GM21390 (cell line): ENCODE data around the gene CFAP74.

Experiments
- ATAC-seq: cut with Tn5 transposase; IDR thresholded peaks from one replicate; pipeline ENCODE4 v1.9.1; 2021; ENCODE audit not compliant: unreplicated experiment

CFAP74 gene

GRCh38 chr1:1918901-1919303, 84.7 kb downstream of the CFAP74 start, which contains the start of gene TMEM52:
TSS of gene TMEM52 (minus strand) at chr1:1919279. CDS start at chr1:1919265, 14 bp downstream.
- ATAC-seq = peak; percentile 25

DNA sequence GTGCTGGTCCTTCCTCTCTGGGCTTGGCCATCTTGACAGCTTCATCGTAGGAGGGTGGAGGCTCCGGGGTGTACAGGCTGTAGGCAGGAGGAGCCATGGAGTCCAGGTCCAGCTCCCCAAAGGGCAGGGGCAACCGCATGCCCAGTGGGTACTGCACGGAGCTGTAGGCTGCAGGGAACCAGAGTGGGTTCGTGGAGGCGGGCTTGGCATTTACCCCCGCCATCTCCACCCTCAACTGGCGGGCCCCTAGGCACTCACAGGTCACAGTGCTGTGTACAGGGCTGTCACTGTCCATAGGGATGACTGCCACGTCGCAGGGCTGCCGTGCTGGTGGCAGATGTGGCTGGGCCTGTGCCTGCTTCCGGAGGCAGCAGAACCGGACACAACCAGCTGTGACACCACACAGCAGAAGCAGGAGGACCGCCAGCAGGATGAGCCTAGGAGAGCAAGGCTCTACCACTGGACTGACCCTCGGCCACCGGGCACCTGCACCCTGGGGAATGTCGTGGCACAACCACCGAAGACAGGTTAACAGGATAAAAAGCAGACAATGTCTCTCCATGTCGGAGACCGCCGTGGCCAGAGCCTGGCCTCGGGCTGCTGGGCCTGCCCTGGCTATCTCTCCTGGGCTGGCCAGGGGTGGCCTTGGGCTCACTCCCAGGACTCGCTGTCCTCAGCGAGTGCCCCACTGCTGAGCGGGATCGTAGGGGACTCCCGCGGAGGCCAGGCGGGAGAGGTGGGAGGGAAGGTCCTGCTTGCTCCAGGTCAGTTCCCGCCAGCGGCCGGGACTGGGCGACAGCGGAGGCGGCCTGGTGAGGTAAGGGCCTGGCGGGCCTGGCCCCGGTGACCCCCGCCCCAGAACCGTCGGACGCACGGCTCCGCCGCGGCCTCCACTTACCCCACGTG, 85.3 kb downstream of the CFAP74 start:
- ATAC-seq = no peak

- no peak for ATAC-seq
Measured at GRCh38 chr1:1917304-1917976, 86.1 kb downstream of the CFAP74 start.

- ATAC-seq = no peak
Measured at GRCh38 chr1:1916851-1917251, 86.7 kb downstream of the CFAP74 start.

- ATAC-seq = no peak
Measured at GRCh38 chr1:1915911-1916840, 87.4 kb downstream of the CFAP74 start.

GRCh38 chr1:1914971-1915692, 88.5 kb downstream of the CFAP74 start, which contains the start of gene CALML6:
TSS of gene CALML6 (plus strand) at chr1:1915260. CDS start at chr1:1915281, 21 bp downstream.
- no peak for ATAC-seq

DNA sequence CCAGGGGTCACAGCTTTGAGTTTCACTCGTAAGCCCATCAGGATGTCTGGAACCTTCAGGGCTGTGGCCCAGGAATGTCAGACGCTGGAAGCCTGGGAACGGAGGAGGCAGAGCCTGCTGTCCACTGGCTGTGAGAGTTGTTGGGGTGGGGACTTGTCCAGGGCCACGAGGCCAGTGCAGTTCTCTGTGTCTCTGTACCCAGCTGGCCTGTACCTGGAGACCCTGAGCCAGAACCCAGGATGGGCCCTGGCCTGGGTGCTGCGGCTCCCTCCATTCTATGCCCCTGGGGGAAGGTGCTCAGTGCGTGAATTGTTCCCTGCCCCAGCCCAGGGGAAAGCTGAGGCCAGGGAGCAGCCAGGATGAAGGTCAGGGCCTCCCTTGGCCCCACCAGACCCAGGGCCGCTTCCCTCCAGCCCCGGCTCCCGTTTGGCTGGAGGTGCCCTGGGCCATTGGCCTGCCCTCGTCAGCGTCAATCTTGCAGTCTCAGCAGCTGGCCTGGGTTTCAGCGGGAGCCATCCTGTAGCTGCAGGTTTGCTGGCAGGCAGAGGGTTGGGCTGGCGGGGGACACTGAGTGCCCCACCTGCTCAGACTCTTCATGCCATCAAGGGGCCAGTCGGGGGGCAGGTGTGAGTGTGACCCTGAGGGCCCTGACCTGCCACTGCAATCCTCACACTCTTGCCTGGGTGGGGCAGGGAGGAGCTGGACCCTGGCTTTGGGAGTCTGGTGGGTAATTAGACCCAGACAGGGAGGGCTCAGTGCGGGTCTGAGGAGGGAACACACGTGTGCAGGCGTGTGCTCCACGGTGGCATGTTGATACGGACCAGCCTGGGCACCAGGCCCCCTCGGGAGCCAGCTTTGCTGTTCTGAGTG, 89.2 kb downstream of the CFAP74 start:
- ATAC-seq = no peak

DNA sequence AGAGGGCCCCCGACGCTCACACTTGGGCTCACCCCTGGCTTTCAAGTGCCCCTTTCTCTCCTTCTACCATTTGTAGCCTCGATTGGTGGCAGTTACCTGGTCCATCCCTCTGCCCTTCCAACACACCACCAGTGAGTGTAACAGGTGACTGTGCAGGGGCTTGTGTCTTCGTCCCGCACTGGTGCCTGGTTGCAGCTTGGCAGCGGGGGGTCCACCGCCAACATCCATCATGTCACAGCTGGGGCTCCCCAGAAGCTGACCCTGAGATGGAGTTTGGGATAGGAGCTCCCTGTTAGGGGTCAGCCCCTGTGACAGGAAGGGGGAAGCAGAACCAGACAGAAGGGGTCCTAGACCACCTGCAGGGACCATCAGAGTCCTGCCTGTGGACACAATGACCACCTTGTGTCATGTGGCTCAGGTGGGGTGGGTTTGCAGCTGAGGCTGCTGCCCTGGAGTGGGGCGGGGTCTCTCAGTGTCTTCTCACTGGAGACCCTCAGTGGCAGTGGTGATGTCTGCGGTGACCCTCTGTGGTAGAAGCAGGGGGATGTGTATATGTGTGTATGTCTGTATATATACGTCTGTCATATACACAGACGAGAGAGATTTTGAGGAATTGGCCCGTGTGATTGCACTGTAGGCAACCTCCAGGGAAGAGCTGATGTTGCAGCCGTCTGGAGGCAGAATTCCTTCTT, 92.1 kb downstream of the CFAP74 start:
- ATAC-seq = no peak

GRCh38 chr1:1910651-1911331, 92.8 kb downstream of the CFAP74 start:
- ATAC-seq = no peak

- no peak for ATAC-seq
Measured at GRCh38 chr1:1910033-1910465, 93.5 kb downstream of the CFAP74 start.

DNA sequence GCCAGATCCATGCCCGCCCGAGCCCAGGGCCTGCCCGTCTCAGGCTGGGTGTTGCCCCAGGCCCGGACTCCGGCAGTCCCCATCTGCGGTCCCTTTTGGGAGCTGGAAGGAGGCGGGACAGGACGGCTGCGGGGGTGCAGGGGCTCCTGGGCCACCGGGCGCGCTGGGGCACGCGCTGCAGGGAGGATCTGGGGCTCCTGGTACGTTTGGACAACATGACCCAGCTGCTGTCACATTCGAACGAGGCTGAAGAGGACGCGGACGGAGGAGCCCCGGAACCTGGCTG, 95.1 kb downstream of the CFAP74 start:
- peak; percentile 7 for ATAC-seq

- ATAC-seq = no peak
Measured at GRCh38 chr1:1907098-1907736, 96.4 kb downstream of the CFAP74 start.

DNA sequence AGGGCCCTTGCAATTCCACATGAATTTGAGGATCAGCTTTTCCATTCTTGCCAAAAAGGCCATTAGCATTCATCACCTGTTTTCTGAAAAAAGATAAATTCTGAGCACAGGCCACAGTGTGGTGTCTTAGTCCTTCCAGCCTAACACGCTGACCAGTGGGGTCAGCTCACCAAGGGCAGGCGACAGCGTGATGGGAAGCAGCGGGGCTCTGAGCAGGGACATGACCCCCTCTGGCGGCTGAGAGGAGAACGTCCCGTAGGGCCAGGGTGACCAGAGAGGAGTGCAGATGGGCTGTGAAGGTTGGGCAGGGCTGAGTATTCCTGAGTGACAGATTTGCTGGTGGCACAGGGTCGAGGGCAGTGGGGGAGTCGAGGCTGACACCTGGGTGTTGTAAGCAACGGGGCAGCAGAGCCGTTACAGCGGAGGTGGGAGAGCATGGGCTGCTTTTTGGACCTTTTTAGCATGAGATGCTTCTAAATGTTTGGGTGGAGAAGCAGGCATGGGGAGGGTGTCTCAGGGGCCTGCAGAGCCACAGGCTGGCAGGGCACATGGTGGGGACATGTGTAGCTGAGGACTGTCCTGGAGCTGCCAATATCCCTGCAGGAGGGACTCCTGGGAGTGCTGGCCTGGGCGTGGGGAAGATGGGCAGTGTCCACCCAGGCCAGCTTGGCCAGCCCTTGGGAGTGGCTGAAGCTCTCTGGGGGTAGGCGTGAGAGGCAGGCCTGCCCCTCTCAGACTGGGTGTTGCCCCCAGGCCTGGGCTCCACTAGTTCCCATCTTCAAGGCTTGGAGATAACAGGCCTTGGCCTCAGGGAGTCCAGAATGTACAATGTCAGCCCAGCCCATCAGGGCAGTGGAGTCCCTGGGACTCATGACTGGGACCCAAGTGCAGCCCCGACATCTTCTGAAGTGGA, 97.1 kb downstream of the CFAP74 start:
- ATAC-seq = no peak

- ATAC-seq = no peak
Measured at GRCh38 chr1:1903224-1903623, 100.4 kb downstream of the CFAP74 start.

- ATAC-seq = no peak
Measured at GRCh38 chr1:1901641-1902294, 101.8 kb downstream of the CFAP74 start.

- no peak for ATAC-seq
Measured at GRCh38 chr1:1900883-1901640, 102.5 kb downstream of the CFAP74 start.
